ENCODE data around the gene MS4A5. TPM values are rescaled to one million over a fixed set of nuclear protein-coding genes. Genes with fewer than 3 reads are reported as not detected.

The MS4A5 gene
- total RNA-seq: not detected in 2 replicates

GRCh38 chr11:60429272-60429671 lies at the start of gene MS4A5:
MS4A5 (plus strand) TSS chr11:60429572; CDS start chr11:60429675, 103 bp downstream.

GRCh38 chr11:60396382-60396781 lies 33.0 kb upstream of the MS4A5 start, which contains the start of gene MS4A14:
MS4A14 (plus strand) TSS chr11:60396459; CDS start chr11:60396579, 120 bp downstream.

GRCh38 chr11:60455531-60456042 lies 26.2 kb downstream of the MS4A5 start, which contains the start of gene MS4A1:
MS4A1 (plus strand) TSS chr11:60455847; CDS start chr11:60462375, 6,528 bp downstream.

GRCh38 chr11:60492488-60493009 lies 63.2 kb downstream of the MS4A5 start, which contains the start of gene MS4A12:
MS4A12 (plus strand) TSS chr11:60492778; CDS start chr11:60497319, 4,541 bp downstream.

Other genes with a start within 250 kb of the MS4A5 start
- not detected in 2 replicates for gene MS4A6A, start 246.5 kb upstream of the MS4A5 start, total RNA-seq
- gene MS4A4E, start 186.4 kb upstream of the MS4A5 start, total RNA-seq: not detected in 2 replicates
- gene MS4A4A, start 148.9 kb upstream of the MS4A5 start, total RNA-seq: not detected in 2 replicates
- not detected in 2 replicates for gene MS4A6E, start 102.3 kb upstream of the MS4A5 start, total RNA-seq
- not detected in 2 replicates for gene MS4A7, start 51.0 kb upstream of the MS4A5 start, total RNA-seq
- not detected in 2 replicates for gene MS4A14, start 33.1 kb upstream of the MS4A5 start, total RNA-seq
- not detected in 2 replicates for gene MS4A1, start 26.3 kb downstream of the MS4A5 start, total RNA-seq
- not detected in 2 replicates for gene MS4A12, start 63.2 kb downstream of the MS4A5 start, total RNA-seq
- gene MS4A13, start 85.8 kb downstream of the MS4A5 start, total RNA-seq: not detected in 2 replicates

Measured in mammary microvascular endothelial cell (primary cell).